HG03135 (cell line): ENCODE data around the gene ZBTB5.
A peak's percentile ranks its signal among the peaks of the same experiment; 100 is the strongest.
"Not testable (repeated sequence)": the region's sequence is repeated elsewhere in the genome, so short reads cannot be mapped to it uniquely, and the experiment has no call there.

Experiments
- ATAC-seq: cut with Tn5 transposase; IDR thresholded peaks from one replicate; pipeline ENCODE4 v1.9.1; 2021; ENCODE audit warnings: mild to moderate bottlenecking, moderate library complexity; ENCODE audit not compliant: unreplicated experiment

Gene ZBTB5

GRCh38 chr9:37408933-37409710, 56.1 kb downstream of the ZBTB5 start:
- ATAC-seq = peak; percentile 88

- ATAC-seq = no peak
Measured at GRCh38 chr9:37407468-37407867, 57.8 kb downstream of the ZBTB5 start.

GRCh38 chr9:37406603-37407401, 58.4 kb downstream of the ZBTB5 start:
- no peak for ATAC-seq

- ATAC-seq = no peak
Measured at GRCh38 chr9:37405764-37406380, 59.4 kb downstream of the ZBTB5 start.

GRCh38 chr9:37405350-37405749, 59.9 kb downstream of the ZBTB5 start:
- no peak for ATAC-seq

GRCh38 chr9:37404590-37404989, 60.7 kb downstream of the ZBTB5 start:
- ATAC-seq = no peak

GRCh38 chr9:37399336-37399735, 65.9 kb downstream of the ZBTB5 start:
- ATAC-seq = no peak

- ATAC-seq = no peak
Measured at GRCh38 chr9:37398464-37399025, 66.7 kb downstream of the ZBTB5 start.

- not testable (repeated sequence) for ATAC-seq
Measured at GRCh38 chr9:37397948-37398347, 67.3 kb downstream of the ZBTB5 start.

- no peak for ATAC-seq
Measured at GRCh38 chr9:37395663-37396062, 69.6 kb downstream of the ZBTB5 start.

- no peak for ATAC-seq
Measured at GRCh38 chr9:37395229-37395628, 70.0 kb downstream of the ZBTB5 start.

GRCh38 chr9:37392272-37392671, 73.0 kb downstream of the ZBTB5 start:
- no peak for ATAC-seq

- ATAC-seq = peak; percentile 87
Measured at GRCh38 chr9:37390759-37391158, 74.5 kb downstream of the ZBTB5 start.
